Measurements from ENCODE around the gene PHKA2.
A peak's percentile ranks its signal among the peaks of the same experiment; 100 is the strongest.

Gene PHKA2

GRCh38 chrX:18887177-18887824 is 96.6 kb downstream of the PHKA2 start:
- no peak for DNase-seq

GRCh38 chrX:18886344-18887161 is 97.4 kb downstream of the PHKA2 start:
- peak; percentile 84 for DNase-seq

DNA sequence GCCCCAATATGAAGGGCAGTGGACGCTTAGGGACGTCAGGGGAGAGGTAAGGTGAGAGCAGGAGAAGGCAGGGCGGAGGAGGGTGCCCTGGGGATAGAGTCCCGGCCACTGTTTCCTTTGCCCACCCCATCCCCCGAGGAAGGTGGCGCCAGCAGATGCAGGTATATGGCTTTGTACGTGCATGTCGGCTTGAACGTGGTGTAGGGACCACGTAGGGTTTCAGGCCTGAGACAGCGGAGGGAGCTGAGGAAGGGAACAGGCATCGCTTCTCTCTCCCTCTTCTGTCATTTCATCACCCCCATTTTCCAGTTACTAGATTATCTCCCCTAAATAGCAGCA is 97.9 kb downstream of the PHKA2 start:
- DNase-seq: no peak

DNA sequence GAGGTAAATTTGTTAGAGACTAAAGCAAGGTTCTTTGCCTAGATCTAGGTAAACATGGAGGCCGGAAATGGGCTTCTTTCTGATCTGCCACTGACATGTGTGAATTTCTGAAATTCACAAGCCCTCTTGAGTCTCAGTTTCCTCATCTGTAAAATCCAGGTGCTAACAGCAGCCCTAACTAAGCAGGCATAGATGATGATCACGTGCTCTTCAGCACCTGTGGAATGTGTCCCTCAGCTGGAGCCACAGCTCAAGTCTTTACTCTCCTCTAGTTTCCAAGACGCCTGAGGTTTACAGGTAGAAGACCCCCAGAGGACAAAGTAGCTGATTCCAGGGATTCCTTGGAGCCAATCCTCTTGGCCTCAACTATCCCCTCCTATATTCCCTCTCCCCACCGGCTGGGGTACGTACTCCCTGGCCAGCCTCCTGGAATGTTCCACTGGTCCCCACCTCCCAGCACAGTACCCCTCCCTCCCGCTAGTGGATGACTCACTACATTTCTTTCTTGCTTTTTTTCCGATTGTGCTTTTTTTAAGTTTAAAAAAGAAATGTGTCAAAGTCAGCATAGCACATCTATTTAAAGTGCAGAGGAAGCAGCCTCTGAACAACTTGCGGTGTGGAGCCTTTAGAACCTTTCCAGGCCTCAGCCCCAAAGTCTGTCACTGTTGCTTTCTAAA is 98.4 kb downstream of the PHKA2 start:
- peak; percentile 3 for DNase-seq

GRCh38 chrX:18884916-18885315 is 99.0 kb downstream of the PHKA2 start:
- no peak for DNase-seq

DNA sequence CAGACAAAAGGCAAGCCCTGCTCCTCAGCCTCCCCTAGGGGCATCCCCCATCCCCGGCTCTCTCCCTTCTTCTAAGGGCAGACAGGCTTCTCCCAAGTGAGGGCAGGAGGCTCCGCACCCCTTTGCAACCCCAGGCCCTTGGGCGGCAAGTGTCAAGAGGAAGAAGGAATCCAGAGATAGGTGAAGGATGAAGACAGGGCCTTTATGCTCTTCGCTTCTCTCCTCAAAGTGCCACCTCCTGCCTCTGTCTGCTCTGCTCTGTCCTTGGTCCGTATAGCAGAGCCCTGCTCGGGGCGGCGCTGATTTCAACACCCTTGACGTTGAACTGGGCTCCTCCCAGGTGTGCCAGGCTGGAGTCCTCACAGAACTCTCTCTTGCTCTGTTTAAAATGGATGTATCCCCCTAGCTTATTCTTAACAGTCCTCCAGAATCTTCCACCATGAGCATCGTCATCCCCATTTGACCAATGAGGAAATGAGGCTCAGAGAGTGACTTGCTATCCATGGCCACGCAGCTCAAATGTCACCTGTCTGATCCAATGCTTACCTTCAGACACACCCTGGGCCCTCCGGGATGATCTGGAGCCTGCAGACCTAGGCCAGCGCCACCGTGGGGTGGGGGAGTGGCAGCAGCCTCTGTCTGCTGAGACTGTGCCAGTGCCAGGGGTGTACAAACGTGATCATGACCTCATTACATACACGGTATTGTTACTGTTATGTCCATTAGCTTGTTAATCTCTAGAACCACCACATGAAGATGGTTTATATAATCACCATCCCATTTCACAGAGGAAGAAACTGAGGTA is 99.8 kb downstream of the PHKA2 start:
- DNase-seq: no peak

- DNase-seq: no peak
Measured at GRCh38 chrX:18883234-18883960, 100.5 kb downstream of the PHKA2 start.

DNA sequence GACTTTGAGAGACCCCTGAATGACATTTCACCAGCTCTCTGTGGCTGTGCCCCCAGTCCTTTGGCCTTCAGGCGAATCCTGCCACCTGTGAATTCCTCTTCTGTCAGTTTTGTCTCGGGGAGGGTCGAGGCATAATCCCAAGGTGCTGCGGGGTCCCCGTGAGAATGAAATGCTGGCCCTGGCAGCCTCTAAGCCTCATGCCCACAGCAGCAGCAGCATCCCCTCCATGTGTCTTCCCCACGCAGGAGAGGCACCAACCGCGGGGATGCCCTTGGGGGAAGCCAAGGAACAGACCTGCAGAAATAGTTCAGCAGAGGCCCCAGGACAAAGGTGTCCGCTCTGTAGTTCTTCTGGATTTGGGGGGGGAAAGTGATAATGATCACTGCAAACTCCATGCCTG is 104.8 kb downstream of the PHKA2 start:
- no peak for DNase-seq

DNA sequence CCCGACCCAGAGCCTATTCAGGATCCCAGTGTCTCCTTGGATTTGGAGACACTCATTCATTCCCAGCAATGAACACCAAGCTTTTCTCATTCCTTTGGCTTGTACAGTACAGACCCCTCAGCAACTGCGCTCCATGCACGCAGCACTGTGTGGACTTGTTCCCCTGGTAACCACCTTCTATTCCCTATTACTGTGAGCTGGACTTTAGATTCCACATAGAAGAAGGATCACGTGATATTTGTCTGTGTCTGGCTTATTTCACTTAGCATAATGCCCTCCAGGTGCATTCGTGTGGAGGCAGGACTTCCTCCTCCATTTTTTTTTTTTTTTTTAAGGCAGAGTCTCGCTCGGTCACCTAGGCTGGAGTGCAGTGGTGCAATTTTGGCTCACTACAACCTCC is 106.4 kb downstream of the PHKA2 start:
- no peak for DNase-seq

GRCh38 chrX:18875256-18875878 is 108.5 kb downstream of the PHKA2 start:
- DNase-seq: no peak

- DNase-seq: no peak
Measured at GRCh38 chrX:18874560-18875255, 109.2 kb downstream of the PHKA2 start.

- DNase-seq: no peak
Measured at GRCh38 chrX:18873836-18874235, 110.1 kb downstream of the PHKA2 start.

GRCh38 chrX:18873189-18873791 is 110.6 kb downstream of the PHKA2 start:
- no peak for DNase-seq

GRCh38 chrX:18872621-18873020 is 111.3 kb downstream of the PHKA2 start:
- DNase-seq: no peak

- no peak for DNase-seq
Measured at GRCh38 chrX:18871970-18872369, 111.9 kb downstream of the PHKA2 start.

DNA sequence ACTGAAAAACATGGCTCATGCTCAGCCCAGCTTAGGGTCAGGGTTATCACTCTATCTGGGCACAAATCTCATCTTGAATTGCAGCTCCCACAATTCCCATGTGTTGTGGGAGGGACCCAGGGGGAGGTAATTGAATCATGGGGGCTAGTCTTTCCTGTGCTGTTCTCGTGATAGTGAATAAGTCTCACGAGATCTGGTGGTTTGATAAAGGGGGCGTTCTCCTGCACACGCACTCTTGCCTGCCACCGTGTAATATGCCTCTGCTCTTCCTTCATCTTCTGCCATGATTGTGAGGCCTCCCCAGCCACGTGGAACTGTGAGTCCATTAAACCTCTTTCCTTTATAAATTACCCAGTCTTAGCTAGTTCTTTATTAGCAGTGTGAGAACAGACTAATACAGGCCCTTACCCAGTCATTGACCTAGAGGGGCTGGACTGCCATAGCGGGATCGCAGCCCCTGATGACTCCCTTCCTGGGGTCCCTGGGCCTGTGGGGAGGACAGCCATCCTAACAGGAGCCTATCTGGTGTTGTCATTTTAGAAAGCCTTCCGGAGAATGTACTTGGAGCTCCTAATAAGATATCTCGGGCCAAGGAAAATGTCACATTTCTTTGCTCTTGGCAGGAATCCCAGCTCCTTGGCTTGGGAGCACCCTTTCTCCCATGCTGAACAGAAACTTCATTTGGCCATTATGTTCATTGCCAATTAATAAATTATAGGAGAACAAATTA is 112.6 kb downstream of the PHKA2 start:
- DNase-seq: no peak

- no peak for DNase-seq
Measured at GRCh38 chrX:18864390-18864920, 119.5 kb downstream of the PHKA2 start.

GRCh38 chrX:18861511-18861910 is 122.4 kb downstream of the PHKA2 start:
- DNase-seq: no peak

DNA sequence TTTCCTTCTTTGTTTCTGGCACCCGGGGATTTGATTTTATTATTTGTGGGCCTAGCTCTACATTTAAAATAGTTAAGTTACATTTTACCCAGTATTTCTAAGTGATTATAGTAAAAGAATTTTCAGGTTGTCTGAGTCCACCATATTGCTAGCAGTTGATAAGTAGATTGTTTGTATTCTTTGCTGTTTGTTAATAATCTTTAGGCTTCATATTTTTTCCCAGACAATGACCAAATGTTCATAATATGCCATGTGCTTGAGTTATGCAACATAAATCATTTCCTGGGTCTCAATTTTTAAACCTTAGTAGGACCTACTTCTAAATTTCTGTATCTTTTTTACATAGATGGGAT is 127.3 kb downstream of the PHKA2 start:
- DNase-seq: no peak
